K562 (cell line): ENCODE measurements around the gene DAB1.

Experiments
- KAT7 ChIP-seq: sonication (generic); formaldehyde crosslinking; IDR thresholded peaks from 2 replicates; pipeline ENCODE4 v1.8.0; 2022; ENCODE audit warnings: missing genetic modification reagents, mild to moderate bottlenecking, borderline replicate concordance
- KLF16 ChIP-seq: IDR thresholded peaks from 2 replicates; pipeline ENCODE4 v1.6.1; 2016; ENCODE audit warnings: antibody characterized with exemption
- ZNF184 ChIP-seq: sonication (generic); formaldehyde crosslinking; IDR thresholded peaks from 2 replicates; pipeline ENCODE4 v1.5.0; 2020; ENCODE audit warnings: missing genetic modification reagents
- TF ChIP-seq, protein P1 (sequence below), 3 experiments: IDR thresholded peaks in 2 of 3; conservative IDR thresholded peaks in 1 of 3; 2 replicates each; pipeline ENCODE4 v1.5.1; 2011 to 2012; ENCODE audit warnings: low read length in 3 of 3, mild to moderate bottlenecking in 3 of 3, control low read depth in 2 of 3, improper control_type of control experiment in 1 of 3, inconsistent platforms in 1 of 3, low read depth in 1 of 3, mixed read lengths in 1 of 3, moderate library complexity in 1 of 3; ENCODE audit not compliant: insufficient read depth in 2 of 3

DNA sequence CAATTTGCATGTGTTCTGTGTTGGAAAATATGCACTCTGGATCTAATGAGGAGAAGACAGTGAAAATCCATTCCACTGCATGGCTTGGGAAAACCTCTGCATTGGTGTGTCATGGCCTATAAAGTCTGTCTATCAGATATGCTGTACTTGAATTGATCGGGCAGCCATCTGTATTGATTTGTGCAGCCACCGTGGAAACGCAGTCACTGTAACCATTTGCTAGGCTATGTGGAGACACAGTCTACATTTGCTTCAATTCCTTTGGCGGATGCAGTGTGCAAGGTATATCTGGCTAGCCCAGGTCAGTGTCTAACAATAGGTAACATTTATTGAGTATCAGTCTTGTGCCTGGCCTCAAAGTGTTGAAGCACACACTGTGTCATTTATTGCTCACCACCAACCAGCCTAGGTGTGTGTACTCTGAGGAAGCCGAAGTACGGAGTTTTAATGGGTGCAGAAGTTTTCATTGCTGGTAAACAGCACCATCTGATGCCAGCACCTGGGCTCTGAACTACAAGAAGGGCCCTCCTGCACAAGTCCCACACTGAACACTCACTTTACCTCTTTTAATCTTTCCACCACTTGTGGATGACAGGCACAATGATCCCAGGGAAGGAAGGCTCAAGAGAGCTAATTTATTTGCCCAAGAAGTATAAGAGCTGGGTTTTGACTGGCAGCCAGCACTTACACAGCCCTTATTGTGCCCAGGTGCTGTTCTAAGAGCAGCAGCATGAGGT lies 83.4 kb downstream of the DAB1 start:
- TF ChIP-seq ZNF184 (CRISPR knock-in tag) (no peak), KLF16 (no peak), KAT7 (CRISPR knock-in tag) (no peak)
- TF ChIP-seq, protein P1, sequence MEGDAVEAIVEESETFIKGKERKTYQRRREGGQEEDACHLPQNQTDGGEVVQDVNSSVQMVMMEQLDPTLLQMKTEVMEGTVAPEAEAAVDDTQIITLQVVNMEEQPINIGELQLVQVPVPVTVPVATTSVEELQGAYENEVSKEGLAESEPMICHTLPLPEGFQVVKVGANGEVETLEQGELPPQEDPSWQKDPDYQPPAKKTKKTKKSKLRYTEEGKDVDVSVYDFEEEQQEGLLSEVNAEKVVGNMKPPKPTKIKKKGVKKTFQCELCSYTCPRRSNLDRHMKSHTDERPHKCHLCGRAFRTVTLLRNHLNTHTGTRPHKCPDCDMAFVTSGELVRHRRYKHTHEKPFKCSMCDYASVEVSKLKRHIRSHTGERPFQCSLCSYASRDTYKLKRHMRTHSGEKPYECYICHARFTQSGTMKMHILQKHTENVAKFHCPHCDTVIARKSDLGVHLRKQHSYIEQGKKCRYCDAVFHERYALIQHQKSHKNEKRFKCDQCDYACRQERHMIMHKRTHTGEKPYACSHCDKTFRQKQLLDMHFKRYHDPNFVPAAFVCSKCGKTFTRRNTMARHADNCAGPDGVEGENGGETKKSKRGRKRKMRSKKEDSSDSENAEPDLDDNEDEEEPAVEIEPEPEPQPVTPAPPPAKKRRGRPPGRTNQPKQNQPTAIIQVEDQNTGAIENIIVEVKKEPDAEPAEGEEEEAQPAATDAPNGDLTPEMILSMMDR (IDR thresholded peaks at IDR 0.05 in 2 of 3, conservative IDR thresholded peaks at IDR 0.05 in 1 of 3; ENCODE audit: insufficient read depth in 2 of 3, low read depth in 1 of 3, low read length in 3 of 3): no peak
